NCI-H1092 (cell line): ENCODE measurements around the gene INS.
"Not testable (repeated sequence)": the region's sequence is repeated elsewhere in the genome, so short reads cannot be mapped to it uniquely, and the experiment has no call there.

ENCODE experiments used
- DNase-seq: peaks from one replicate; lab custom pipeline; 2025; lab: John Stamatoyannopoulos, UW

Gene INS

DNA sequence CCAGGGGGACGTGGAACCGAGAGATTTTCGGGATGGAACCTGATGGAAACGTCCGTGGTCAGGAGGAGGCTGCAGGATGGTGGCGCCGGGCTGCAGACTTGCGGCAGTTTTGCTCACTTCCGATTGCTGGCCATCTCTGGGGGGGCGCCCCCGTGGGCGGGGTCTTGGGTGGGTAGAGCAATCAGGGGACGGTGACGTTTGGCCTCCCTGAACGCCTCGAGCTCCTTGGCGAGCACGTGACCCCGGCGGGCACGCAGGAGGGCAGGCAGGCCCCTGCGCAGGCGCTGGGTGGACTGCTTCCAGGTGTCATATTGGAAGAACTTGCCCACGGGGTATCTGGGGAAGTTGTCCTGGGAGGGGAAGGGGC is 28.2 kb downstream of the INS start:
- no peak for DNase-seq

DNA sequence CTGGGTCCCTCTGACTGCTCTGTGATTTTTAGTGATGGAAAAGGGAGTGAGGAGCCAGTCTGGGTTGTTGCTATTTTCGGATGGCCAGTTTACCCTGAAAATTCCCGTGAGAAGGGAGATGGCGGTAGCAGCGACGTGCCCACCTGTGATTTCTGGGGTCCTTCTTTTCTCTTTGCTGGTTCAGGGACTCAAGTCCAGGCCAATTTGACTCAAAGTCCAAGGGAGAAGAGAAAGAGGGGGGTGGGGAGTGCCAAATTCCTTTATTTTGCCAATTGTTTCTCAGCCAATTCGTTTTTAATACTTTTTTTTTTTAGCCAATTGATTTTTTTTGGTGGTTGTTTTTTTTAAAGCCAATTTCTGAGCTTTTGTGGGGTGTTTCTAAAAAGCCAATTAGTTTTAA is 28.8 kb downstream of the INS start:
- DNase-seq = no peak

DNA sequence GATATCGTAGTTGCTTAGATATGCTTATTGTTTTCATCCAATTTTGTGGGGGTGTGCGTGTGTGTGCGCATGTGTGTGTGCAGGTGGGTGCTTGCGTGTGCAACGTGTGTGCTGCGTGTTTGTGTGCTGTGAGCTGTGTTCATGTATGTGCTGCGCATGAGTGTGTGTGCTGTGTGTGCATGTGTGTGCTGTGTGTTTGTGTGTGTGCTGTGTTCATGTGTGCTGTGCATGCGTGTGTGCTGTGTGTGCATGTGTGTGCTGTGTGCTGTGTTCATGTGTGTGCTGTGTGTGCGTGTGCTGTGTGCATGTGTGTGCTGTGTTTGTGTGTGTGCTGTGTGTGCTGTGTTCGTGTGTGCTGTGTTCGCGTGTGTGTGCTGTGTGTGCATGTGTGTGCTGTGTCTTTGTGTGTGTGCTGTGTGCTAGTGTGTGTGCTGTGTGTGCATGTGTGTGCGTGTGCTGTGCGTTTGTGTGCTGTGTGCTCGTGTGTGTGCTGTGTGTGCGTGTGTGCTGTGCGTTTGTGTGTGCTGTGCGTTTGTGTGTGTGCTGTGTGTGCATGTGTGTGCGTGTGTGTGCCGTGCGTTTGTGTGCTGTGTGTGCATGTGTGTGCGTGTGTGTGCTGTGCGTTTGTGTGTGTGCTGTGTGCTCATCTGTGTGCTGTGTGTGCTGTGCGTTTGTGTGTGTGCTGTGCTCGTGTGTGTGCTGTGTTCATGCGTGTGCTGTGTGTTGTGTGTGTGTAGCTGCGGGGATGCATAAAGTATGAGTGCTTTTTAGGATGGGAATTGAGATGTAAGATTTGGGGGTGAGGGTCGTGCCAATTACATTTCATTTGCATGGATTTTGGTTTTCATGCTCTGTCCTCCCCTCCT is 29.4 kb downstream of the INS start:
- no peak for DNase-seq

DNA sequence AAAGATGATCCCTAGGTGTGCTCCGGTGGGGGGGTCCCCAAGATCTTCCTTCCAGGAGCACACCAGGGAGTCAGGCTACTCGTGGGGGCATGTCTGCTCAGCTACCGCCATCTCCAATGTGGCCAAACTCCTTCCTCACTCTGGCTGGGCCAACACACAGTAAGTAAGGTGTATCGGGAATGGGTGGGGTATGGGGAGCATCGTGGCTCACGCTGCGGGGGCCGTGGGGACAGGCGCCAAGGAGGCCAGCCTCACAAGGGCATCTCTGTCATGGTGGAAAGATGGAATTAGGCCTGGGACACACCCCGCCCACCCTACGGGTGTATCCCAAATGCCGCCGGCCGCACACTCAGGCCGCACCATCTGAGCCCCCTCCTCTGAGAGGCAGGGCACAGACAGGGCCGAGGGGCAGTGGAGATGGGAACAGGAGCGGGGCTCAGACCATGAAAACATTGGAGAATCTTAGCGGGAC is 30.1 kb downstream of the INS start:
- DNase-seq = no peak

DNA sequence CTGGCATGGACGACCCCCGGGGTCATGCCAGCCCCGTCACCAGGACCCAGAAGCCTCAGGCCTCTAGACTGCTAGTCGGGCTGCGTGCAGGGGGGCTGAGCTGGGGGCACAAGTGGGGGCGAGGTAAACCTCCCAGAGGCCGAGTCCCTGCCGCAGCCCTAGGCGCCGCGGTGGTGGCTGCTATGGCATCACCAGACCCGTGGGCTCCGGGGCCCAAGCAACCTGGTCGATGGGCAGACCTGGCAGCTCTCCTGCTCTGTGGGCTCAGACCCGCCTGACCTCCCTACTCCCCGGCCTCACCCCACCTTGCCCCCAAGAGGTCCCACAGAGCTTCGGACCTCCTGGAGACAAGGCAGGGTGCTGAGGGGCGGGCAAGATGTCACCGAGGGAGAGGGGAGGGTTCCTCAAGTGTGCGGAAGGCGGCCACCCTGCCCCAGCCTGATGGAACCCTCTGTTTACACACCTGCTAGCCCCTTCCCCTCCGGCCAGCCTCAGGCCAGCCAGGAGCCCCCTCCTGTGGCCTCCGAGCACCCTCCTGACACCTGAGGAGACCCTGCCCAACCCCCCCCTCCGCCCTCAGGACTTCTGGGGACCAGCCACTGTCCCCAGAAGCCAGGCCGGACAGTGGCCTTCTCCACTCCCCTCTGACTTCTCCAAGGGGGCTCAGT is 31.2 kb downstream of the INS start:
- DNase-seq = no peak

DNA sequence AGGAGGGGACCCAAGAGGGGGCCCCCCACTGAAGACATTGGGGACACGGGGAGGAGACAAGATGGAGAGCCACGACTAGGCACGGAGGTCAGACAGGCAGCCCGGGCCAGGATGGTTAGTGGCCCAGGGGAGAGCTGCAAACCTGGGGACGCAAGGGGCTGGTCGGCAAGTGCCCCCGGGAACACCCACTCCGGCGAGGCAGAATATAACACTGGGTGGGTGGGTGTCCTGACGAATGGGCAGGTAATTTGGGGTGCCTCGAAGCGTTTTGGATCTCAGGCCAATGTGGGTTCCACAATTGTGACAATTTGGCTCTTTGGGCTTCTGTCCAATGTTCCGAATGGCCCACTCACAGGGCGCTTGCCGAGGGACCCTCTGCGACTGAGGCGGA is 31.7 kb downstream of the INS start:
- DNase-seq = no peak

DNA sequence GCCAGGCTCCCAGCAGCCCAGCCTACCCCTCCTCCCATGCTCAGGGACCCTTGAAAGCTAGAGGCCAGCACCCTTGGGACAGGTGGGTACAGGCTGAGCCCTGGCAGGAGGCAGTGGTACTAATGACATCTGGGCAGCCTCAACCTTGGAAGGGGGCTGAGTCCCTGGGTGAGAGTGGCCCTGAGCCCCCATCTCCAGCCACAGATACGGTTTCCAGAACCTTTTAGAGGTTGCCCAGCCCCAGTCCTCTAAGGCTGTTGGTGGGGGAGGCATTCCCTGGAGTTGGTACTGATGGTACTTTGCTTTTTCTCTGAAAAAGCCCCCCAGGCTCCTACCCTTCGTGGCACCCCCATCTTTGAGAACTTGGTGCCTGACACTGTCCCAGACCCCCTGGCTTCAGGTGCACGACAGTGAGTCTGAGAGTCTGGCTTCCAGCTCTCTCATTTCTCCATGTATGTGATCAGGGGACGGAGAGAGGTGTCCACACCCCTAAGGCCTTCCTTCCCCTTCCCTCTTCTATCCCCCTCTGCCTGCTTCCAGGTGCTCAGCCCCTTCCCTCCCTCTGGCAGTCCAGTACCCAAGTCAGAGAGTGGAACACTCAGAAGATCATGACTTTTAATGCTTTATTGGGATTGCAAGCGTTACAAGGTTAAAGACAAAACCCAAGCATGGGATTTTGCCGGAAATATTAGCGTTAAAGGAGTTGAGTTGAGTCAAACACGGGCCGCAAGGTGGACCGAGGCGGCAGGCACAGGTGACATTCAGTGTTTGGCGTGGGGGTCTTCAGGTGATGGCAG is 32.3 kb downstream of the INS start:
- no peak for DNase-seq

DNA sequence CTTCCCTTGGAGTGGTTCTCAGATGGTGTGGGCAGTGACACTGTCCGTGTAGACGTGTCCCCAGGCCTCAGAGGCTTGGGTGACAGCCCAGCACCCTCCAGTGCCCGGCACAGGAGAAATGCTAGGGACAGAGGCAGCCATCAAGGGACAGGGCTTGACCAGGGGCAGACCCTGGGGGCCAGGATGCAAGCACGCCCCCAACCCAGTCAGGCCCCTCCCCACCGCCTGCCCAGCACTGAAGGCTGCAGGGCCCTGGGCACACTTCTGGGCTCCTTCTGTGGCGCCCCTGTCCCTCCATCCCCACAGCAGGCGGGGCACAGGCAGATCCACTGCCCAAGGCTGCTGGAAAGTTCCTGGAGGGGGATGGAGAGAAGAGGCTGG is 32.9 kb downstream of the INS start:
- no peak for DNase-seq

DNA sequence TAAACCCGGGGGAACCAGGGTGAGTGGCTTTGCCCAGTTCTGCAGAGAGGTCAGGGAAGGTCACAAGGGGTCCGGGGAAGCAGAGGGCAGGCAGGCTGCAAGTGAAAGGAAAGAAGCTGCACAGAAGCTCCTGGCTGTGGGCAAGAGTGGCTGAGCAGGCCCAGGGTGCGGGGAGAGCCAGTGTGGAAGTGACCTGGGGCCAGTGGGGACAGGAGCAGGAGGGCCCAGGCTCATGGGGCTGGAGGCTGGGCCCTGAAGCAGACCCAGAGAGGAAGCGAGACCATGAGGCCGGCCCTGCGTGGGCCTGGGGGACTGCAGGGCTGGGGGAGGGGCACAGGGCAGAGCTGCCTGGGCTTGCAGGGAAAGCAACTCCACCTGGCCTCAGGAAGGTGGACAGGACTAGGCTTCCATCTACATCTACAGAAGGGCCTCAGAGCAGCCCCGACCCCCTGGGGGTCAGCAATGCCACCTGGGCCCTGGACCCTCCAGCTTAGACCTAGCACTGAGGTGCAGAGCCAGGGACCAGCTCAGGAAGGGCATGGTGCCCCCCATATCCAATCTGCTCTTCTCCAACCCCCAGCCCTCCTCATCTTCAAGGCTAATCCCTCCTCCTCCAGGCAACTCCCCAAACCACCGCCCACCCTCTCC is 33.4 kb downstream of the INS start:
- no peak for DNase-seq

DNA sequence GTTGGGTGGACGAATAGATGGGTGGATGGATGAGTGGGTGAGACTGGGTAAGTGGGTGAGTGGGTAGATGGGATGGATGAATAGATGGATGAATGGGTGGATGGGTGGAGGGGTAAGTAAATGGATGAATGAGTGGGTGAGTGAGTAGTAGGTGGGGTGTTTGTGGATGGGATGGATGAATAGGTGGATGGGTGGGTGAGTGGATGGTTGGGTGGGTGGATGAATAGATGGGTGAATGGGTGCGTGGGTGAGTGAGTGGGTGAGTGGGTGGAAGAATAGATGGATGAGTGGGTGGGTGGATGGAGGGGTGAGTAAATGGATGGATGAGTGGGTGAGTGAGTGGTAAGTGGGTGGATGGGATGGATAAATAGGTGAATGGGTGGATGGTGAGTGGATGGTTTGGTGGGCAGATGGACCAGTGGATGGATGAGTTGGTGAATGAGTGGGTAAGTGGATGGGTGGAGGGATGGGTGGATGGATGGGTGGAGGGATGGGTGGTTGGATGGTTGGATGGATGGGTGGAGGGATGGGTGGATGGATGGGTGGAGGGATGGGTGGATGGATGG is 34.4 kb downstream of the INS start:
- DNase-seq = no peak

DNA sequence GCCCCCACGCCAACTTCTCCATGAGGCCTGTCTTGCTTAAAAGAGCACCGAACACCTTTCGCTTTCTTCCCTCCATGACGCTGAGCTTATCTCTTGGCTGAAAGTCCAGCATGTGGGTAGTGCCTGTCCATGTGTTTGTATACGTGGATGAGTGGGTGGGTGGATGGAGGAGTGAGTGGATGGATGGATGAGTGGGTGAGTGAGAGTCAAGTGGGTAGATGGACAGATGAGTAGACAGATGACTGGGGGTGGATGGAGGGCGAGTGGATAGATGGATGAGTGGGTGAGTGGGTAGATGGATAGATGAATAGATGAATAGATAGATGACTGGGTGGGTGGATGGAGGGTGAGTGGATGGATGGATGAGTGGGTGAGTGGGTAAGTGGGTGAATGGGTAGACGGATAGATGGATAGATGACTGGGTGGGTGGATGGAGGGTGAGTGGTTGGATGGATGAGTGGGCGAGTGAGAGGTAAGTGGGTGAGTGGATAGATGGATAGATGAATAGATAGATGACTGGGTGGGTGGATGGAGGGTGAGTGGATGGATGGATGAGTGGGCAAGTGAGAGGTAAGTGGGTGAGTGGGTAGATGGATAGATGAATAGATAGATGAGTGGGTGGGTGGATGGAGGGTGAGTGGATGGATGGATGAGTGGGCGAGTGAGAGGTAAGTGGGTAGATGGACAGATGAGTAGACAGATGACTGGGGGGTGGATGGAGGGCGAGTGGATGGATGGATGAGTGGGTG is 36.1 kb downstream of the INS start:
- not testable (repeated sequence) for DNase-seq

DNA sequence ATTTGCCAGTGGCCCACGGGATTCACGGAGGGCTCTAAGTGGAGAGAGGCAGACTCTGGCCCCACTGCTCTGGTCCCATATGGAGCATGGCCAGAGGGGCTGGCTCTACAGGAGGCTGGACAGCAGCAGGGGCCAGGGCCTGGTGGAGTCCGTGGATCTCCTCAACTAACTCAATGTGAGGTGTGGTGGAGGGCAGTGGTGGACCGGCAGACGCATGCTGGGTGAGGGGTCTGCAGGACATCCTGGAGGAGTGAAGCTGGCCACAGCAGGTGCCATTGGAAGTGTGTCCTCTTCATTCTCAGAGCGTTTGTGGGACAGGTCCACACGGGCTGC is 37.4 kb downstream of the INS start:
- DNase-seq = no peak

DNA sequence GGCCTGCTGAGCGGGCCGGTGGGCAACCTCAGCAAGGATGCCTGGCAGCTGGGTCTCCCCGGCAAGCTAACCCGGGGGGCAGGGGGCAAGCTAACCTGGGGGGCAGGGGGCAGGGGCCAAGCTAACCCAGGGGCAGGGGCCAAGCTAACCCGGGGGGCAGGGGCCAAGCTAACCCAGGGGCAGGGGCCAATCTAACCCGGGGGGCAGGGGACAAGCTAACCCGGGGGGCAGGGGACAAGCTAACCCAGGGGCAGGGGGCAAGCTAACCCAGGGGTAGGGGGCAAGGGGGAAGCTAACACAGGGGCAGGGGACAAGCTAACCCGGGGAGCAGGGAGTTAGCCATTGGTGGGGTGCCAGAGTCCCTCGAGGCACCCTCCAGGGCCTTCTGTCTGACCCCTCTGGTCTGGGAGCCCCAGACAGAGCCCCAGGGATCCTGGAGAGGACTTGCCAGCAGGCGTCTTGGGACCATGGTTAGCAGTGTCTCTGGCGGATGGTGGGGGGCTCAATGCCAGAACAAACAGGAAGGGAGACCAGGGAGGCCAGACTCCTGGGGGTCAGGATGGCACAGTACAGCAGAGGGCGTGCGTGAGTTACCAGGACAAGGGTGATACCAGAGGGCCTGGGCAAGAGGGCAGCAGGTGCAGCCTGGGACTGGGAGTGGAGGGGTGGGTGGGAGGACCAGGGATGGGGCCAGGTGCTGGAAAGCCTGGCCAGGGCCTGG is 37.9 kb downstream of the INS start:
- DNase-seq = no peak

DNA sequence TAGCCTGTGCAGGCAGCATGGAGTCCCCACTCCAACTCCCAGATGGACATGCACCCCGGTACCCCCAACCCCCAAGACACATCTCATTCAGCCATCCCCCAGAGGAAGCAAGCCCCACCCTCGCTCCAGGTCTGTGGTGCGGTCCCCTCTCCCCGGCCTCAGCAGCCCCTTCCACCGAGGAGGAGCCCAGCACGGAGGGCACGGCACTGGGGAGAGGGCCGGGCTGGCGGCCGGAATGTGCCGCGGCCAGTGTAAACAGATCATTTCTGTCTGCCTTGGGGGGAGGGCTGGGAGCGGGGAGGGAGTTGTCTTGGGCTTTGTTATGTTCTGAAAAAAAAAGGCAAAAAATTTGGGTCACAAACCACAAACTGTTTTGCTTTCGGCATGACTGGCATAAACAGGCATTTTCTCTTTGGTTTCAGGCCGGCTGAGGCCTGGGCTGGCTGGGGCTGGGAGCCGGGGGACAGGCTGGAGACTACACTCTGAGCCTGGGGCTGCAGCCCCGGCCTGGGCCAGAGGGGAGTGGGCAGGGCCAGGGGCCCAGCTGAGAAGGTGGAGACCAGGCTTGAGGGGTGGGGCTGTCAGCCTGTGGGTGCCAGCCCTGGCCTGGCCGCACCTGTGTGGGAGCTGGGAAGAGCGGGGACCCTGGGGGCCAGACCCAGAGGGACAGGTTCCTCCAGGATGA is 38.6 kb downstream of the INS start:
- no peak for DNase-seq

DNA sequence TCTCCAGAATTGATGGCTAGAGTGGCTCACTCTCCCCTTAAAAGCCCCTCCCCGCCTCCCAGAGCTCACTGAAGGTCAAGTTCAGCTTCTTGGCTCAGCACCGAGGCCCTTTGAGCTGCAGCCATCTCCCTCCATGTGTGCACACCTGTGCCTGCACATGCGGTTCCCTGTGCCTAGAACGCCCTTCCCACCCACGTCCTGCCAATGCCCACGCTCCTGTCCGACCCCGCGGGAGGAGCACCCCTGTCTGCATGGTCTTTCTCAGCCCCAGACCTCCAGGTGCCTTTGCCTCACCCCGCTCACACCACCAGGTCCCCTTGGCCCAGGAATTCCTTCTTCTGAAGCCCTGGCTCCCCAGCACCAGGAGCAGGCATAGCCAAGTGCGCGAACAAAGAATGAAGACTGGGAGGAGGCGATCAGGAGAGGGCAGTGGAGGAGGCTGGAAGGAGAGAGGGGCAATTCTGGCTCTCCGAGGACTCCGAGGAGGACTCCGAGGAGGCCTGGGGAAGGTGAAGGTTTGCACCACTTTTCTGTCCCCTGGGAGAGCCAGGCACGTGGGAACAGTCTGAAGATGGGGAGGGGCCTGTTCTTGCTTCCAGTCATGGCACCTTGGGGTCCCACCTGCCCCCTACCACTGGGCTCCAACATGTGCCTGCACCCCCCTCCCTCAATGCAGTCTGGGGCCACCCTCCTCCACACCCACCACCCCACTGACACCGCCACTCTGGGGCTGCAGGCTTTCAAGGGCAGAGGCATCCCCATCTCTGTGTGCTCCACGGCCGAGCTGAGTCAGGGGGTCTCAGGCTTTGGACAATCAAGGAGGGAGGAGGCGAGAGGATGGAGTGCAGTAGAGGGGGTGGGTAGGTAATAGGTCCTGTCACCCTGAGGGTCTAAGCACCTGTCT is 39.5 kb downstream of the INS start:
- no peak for DNase-seq

DNA sequence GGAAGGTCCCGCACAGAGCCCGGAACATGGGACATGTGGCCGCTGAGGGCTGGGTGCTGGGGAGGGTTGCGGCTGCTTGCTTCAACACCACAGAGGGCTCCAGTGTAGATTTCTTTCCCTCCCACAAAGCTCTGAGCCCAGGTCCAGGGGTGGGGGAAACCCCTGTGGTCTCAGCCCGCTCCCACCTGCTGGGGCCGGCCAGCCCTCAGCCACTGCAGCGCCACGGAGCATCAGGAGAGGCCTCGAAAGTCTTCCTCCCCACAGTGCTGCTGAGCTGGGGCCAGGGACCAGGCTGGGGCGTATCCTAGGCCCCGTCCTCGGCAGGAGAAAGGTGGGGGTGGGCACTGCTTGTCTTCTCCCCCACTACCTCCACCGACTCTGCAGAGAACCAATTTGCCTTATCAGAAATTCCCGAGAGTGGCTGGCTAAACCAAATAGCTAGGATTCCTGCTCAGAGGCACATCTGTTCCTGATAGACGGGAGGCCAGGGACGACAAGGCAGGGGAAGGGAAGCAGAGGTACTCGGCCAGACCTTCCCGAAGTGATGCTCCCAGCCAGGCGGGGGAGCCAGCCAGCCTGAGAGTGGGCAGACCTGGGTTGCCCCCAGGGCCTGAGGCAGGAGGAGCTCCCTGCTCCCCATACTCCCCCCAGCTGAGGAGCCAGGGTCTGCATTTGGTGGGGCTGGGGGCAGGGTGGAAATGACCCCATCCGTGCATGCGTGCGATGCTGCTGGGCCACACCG is 40.5 kb downstream of the INS start:
- DNase-seq = no peak

DNA sequence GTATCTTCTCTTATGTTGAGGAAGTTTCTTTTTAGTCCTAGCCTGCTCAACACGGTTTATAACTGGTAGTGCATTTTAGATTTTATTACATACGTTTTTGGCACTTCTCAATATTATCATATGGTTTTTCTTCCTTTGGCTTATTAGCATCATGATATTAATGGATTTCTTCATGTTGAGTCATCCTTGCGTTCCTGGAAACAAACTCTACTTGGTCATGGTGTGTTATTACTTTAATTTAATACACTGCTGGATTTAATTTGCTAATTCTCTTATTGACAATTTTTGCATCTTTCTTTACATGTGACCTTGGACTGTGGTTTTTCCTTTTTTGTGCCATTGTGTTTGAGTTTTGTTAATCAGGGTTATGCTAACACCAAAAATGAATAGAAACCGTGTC is 42.3 kb downstream of the INS start:
- DNase-seq = no peak

DNA sequence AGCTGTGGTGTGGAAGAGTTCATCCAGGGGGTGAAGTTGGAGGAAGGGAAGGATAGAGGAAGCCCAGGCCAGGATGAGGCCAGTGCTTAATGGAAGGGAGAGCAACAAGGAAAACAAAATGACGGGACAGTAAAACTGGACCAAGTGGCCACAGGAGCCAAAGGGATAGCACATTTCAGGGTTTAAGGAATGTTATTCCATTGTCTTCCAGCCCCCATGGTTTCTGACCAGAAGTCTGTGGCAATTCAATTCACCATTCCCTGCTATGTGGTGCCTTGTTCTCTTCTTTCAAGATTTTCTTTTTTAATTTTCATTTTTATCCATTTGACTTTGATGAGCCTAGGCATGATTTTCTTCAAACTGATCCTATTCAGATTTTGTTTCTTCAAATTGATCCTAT is 44.3 kb downstream of the INS start:
- no peak for DNase-seq
